ENCODE results near the gene DHX40. TPM values are rescaled to one million over a fixed set of nuclear protein-coding genes. Genes with fewer than 3 reads are reported as not detected.
"Not testable (repeated sequence)": the region's sequence is repeated elsewhere in the genome, so short reads cannot be mapped to it uniquely, and the experiment has no call there.

DHX40 gene
- total RNA-seq, 8 experiments from 2014 or later = 25.0 to 75.0 (median 47.9) TPM

DNA sequence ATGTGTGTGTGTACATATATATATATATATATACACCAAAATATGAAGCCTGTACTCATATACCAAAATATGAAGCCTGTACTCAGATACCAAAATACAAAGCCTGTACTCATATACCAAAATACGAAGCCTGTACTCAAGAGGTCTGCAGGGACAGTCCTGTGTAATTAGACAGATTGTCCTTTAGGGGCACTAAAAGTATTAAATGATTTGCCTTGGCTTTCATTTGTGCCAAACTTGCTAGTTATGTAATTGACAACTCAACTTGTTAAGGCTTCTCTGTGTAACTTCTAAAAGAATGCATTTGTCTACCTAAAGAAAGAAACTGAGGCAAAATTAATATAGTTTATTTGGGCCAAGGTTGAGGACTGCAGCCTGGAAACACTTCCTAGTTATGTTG, 30.8 kb upstream of the DHX40 start:
- in situ Hi-C loops (cut with MboI; ENCODE audit: low pct_unique_long_range_greater_than_20kb in 2 of 9, low sequenced_read_pairs in 9 of 9, unreplicated experiment in 9 of 9) = no loop called here
- no peak overlapping the region for H3K27ac ChIP-seq
- WGBS, 10 experiments = 14 to 80% (median 64%) methylated on average over 1 of the region's 1 CpG; no CpG with 5 or more reads in 6 of the 10 experiments
- ATAC-seq (replicated peaks in 6 of 8) = peak in 1 of 8 experiments; percentile 25
- no peak overlapping the region for H3K4me3 ChIP-seq
- no peaks in the 10 kb centered on the region for H3K4me1 ChIP-seq (replicated peaks in 1 of 2)

DNA sequence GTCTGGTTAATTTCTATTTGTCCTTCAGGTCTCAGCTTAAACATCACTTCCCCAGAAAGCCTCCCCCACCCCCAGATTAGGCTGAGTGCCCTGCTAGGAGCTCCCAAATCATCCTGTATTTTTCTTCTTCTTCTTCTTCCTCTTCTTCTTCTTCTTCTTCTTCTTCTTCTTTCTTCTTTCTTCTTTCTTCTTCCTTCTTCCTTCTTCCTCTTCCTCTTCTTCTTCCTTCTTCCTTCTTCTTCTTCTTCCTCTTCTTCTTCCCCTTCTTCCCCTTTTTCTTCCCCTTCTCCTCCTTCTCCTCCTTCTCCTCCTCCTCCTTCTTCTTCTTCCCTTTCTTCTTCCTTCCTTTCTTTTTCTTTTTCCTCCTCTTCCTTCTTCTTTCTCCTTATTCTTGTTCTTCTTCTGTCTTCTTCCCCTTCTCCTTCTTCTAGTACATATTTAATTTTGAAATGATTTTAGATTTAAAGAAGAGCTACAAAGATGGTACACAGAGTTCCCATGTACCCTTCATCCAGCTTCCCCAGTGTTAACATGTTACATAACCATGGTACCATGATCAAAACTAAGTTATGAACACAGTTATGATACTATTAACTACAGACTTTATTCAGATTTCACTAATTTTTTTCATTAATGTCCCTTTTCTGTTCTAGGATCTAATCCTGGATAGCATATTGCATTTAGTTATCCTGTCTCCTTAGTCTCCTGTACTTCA, 27.1 kb upstream of the DHX40 start:
- Histone ChIP-seq H3K27ac (no peak overlapping the region), H3K4me3 (no peak overlapping the region), H3K4me1 (replicated peaks in 1 of 2) (no peaks in the 10 kb centered on the region)
- in situ Hi-C loops (cut with MboI; ENCODE audit: low pct_unique_long_range_greater_than_20kb in 2 of 9, low sequenced_read_pairs in 9 of 9, unreplicated experiment in 9 of 9) = no loop called here
- no peak for ATAC-seq (replicated peaks in 6 of 8)

DNA sequence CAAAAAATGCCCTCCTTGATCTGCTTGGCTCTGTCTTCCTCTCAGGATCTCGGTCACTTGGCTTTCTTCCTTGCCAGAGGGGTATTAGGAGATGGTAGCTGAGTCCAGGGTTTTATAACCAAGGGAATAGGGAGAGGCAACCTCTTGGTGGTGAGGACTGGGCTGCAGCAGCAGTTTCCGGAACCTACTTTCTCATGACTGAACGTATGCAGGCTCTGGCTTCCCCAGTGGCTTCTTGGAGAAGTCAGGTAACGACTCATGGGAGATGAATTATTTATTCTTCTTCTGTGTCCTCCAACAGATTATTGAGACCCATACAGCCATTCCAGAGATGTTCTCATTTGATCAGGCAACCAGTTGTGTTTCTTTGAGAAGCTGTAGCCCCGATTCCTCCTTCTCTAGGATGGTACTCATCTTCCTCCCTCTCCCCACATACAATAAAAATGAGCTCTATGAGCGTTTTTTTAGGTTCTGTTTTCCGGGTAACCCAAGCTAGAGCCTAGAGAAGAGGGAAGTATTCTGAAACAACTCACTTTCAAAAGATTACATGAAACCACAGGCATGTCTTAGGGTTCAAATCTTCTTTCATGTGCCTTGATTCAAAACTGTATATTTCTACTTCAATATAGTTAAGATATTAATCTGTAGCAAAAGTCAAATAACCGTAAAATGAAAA, 22.3 kb upstream of the DHX40 start:
- Histone ChIP-seq H3K4me3 (no peak overlapping the region), H3K27ac (no peak overlapping the region), H3K4me1 (replicated peaks in 1 of 2) (peaks cover 9 to 17% of the 10 kb centered on the region in 2 donors)
- WGBS, 10 experiments = 38 to 100% (median 80%) methylated on average over 4 to 6 of the region's 8 CpGs; no CpG with 5 or more reads in 1 of the 10 experiments
- in situ Hi-C loops (cut with MboI; ENCODE audit: low pct_unique_long_range_greater_than_20kb in 2 of 9, low sequenced_read_pairs in 9 of 9, unreplicated experiment in 9 of 9) = no loop called here
- no peak for ATAC-seq (replicated peaks in 6 of 8)

DNA sequence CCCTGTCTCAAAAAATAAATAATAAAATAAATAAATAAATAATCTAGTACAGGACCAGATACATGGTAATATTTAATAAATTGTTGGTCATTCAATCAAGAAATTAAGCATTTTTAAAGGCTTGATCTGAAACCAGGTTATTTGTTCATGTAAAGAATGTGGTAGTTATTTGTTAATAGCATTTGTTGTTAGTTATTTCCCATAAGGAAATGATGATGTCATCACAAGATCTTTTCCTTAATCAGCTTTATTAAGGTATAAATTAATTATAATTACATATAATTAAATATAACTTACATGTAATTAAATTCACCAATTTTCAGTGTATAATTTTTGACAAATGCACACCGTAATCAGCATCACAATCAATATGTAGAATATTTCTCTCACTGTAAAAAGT, 19.5 kb upstream of the DHX40 start:
- Histone ChIP-seq H3K4me3 (no peak overlapping the region), H3K4me1 (replicated peaks in 1 of 2) (peaks cover 20 to 24% of the 10 kb centered on the region in 2 donors), H3K27ac (no peak overlapping the region)
- in situ Hi-C loops (cut with MboI; ENCODE audit: low pct_unique_long_range_greater_than_20kb in 2 of 9, low sequenced_read_pairs in 9 of 9, unreplicated experiment in 9 of 9) = no loop called here
- ATAC-seq (replicated peaks in 6 of 8) = no peak
- WGBS, 10 experiments = 36 to 100% (median 86%) methylated on average over 1 of the region's 1 CpG; no CpG with 5 or more reads in 3 of the 10 experiments

DNA sequence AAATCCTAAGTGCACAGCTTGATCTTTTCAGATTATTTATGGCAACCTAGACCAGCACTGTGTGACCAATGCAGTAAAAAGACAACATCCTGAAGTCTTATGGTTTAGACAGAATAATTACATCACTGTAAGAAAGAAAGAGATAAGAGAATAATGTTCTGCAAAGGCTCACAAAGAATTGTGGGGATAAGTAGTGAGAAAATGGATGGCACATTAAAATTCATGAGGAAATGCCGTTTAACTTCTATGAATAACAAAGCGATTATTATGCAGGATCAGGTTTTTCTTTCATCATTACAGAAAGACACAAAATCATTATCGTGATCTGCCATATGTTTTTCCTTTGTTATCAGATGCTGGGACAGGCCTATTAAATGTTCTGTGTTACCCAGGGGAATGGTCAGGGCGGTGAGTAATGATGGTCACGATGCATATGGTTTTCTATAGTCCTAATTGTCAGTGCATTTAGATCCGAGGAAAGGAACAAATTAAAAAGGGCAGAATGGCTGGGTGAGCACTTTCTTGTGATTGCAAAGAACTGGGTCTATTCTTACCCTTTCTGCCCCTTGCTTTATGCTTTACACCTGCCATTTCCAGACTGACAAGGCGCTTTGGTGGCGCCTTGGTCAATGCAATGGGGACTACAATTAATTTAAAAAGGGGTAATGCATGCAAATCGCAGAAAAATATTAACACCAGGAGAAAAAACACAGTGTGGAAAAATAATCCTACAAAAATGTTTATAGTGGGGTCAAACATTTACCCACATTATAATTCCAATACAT, 18.1 kb upstream of the DHX40 start:
- Histone ChIP-seq H3K4me3 (no peak overlapping the region), H3K4me1 (replicated peaks in 1 of 2) (peaks cover 20 to 24% of the 10 kb centered on the region in 2 donors), H3K27ac (peak overlapping the region; percentile 47 to 63)
- WGBS, 10 experiments = 5 to 73% (median 15%) methylated on average over 2 to 9 of the region's 9 CpGs
- in situ Hi-C loops (cut with MboI; ENCODE audit: low pct_unique_long_range_greater_than_20kb in 2 of 9, low sequenced_read_pairs in 9 of 9, unreplicated experiment in 9 of 9) = no loop called here
- ATAC-seq (replicated peaks in 6 of 8) = peak in 5 of 8 experiments; percentile 96 to 97 (median 97)

DNA sequence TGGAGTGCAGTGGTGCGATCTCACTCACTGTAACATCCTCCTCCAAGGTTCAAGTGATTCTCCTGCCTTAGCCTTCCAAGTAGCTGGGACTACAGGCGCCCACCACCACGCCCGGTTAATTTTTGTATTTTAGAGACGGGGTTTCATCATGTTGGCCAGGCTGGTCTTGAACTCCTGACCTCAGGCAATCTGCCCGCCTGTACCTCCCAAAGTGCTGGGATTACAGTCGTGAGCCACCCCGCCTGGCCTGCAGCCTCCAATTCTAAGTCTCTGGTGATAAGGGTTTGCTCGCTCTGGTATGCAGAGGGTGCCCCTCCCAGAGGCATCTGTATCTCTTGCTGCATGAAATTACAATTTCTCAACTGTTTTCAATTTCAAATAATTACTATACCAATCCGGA, 16.4 kb upstream of the DHX40 start:
- H3K4me1 ChIP-seq (replicated peaks in 1 of 2) = peaks cover 20 to 24% of the 10 kb centered on the region in 2 donors
- H3K27ac ChIP-seq; H3K4me3 ChIP-seq; in situ Hi-C loops (cut with MboI; ENCODE audit: low pct_unique_long_range_greater_than_20kb in 2 of 9, low sequenced_read_pairs in 9 of 9, unreplicated experiment in 9 of 9): not testable (repeated sequence)
- 0 to 100% (median 66%) methylated on average over 1 to 8 of the region's 10 CpGs for WGBS, 10 experiments
- peak in 2 of 8 experiments; percentile 83 to 98 for ATAC-seq (replicated peaks in 6 of 8)

DNA sequence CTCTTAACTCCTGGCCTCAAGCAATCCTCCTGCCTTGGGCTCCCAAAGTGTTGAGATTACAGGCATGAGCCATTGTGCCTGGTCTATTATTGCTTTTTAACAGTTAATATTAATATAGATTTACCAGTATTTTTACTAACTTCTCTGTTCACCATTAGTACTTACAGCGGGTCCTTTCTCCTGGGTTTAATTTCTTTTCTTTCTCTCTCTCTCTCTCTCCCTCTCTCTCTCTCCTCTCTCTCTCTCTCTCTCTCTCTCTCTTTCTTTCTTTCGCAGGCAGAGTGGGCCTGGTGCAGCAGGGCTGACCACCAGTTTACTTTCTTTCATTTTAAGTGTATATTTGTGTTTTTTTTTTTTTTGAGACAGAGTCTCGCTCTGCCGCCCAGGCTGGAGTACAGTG, 14.7 kb upstream of the DHX40 start:
- WGBS, 10 experiments = 40% methylated on average over 1 of the region's 4 CpGs; no CpG with 5 or more reads in 9 of the 10 experiments
- H3K27ac ChIP-seq = no peak overlapping the region
- in situ Hi-C loops (cut with MboI; ENCODE audit: low pct_unique_long_range_greater_than_20kb in 2 of 9, low sequenced_read_pairs in 9 of 9, unreplicated experiment in 9 of 9) = loop anchor here in 2 of 9 experiments (25.0 kb wide), 1 partner anchor 238 kb away; no protein-coding TSS in a partner anchor
- H3K4me3 ChIP-seq = no peak overlapping the region
- no peak for ATAC-seq (replicated peaks in 6 of 8)
- peaks cover 20 to 24% of the 10 kb centered on the region in 2 donors for H3K4me1 ChIP-seq (replicated peaks in 1 of 2)

DNA sequence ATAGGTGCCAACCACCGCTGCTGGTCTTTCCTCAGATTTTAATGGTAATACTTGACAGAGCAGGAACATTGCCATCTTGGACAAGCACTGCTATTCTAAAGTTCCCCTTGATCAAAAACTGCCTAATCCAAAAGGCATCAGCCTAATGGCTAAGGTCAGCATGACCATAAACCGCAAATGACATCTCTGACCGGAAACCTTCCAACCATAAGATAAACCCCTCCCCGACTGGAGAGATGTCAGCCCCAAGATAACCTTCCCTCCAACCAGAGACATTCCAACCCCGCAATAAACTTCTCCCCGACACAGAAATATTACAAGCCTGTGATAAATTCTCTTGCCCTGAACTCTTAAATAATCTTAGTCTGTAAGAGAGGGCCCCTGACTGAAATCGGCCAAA, 7.4 kb upstream of the DHX40 start:
- in situ Hi-C loops (cut with MboI; ENCODE audit: low pct_unique_long_range_greater_than_20kb in 2 of 9, low sequenced_read_pairs in 9 of 9, unreplicated experiment in 9 of 9) = loop anchor here in 2 of 9 experiments (25.0 kb wide), 1 partner anchor 246 kb away; no protein-coding TSS in a partner anchor
- 43 to 100% (median 82%) methylated on average over 2 to 7 of the region's 7 CpGs; no CpG with 5 or more reads in 2 of the 10 experiments for WGBS, 10 experiments
- Histone ChIP-seq H3K27ac (no peak overlapping the region), H3K4me3 (no peak overlapping the region), H3K4me1 (replicated peaks in 1 of 2) (peaks cover 0 to 5% of the 10 kb centered on the region in 2 donors)
- no peak for ATAC-seq (replicated peaks in 6 of 8)

DNA sequence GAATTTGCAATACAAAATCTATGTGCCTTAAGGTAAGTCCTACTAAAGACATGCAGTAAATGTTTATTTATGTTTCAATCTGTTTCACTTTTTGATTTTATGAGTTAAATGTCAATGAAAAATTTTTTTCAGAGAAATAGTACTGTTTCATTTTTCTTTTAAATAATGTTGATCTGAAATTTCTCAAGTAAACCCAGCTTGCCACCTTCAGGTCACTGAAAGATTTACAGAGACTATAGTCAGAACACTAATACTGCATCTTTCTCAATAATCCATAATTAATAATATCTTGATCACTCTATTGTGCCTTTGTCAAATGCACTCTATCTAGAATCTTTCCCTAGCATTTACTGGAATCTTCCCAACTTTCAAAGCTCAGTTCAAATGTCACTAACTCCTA, 6.5 kb upstream of the DHX40 start:
- no peak for ATAC-seq (replicated peaks in 6 of 8)
- H3K4me3 ChIP-seq = no peak overlapping the region
- peaks cover 0 to 5% of the 10 kb centered on the region in 2 donors for H3K4me1 ChIP-seq (replicated peaks in 1 of 2)
- no peak overlapping the region for H3K27ac ChIP-seq
- in situ Hi-C loops (cut with MboI; ENCODE audit: low pct_unique_long_range_greater_than_20kb in 2 of 9, low sequenced_read_pairs in 9 of 9, unreplicated experiment in 9 of 9) = loop anchor here in 2 of 9 experiments (25.0 kb wide), 1 partner anchor 247 kb away; no protein-coding TSS in a partner anchor

DNA sequence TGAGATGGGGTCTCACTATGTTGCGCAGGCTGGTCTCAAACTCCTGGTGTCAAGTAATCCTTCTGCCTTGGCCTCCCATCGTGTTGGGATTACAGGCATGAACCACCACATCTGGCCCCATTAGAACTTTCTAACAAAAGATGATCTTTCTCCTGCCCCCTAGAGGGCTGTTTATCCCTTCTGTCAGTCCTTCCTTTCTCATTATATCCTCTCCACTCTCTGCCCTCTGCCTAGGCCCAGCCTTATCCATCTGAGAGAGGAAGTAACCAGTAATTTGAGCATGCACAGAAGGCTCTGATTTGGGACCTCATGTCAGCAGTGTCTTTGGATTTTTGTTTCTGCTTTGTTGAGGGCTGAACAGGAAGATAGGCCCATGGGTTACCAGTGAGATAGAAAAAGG, 4.4 kb upstream of the DHX40 start:
- in situ Hi-C loops (cut with MboI; ENCODE audit: low pct_unique_long_range_greater_than_20kb in 2 of 9, low sequenced_read_pairs in 9 of 9, unreplicated experiment in 9 of 9) = loop anchor here in 2 of 9 experiments (25.0 kb wide), 1 partner anchor 249 kb away; no protein-coding TSS in a partner anchor
- Histone ChIP-seq H3K4me3 (no peak overlapping the region), H3K4me1 (replicated peaks in 1 of 2) (peaks cover 0 to 7% of the 10 kb centered on the region in 2 donors), H3K27ac (no peak overlapping the region)
- WGBS, 10 experiments = 40 to 100% (median 75%) methylated on average over 1 to 2 of the region's 2 CpGs; no CpG with 5 or more reads in 5 of the 10 experiments
- ATAC-seq (replicated peaks in 6 of 8) = peak in 2 of 8 experiments; percentile 12 to 30

DNA sequence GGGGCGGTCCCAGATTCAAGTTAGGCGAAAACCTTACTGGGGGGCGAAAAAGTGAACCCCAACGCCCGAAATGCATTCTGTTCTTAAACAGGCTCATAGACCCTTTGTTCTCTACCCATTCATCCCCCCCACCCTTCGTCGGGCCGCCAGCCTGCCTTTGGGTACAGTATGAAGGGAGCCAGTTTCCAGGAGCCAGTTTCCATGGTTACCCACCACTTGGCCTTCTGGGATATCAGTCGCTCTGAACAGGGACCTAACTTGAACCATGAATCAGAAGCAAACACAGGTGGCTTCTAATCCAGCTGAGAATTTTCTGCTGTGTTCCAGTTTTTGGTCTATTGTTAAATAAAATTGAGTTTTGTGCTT, 532 bp downstream of the DHX40 start:
- ATAC-seq (replicated peaks in 6 of 8) = peak; percentile 79 to 93 (median 90)
- 0% methylated on average over 1 to 4 of the region's 9 CpGs; no CpG with 5 or more reads in 3 of the 10 experiments for WGBS, 10 experiments
- peak overlapping the region; percentile 87 to 94 for H3K27ac ChIP-seq
- in situ Hi-C loops (cut with MboI; ENCODE audit: low pct_unique_long_range_greater_than_20kb in 2 of 9, low sequenced_read_pairs in 9 of 9, unreplicated experiment in 9 of 9) = loop anchor here in 2 of 9 experiments (25.0 kb wide), 1 partner anchor 254 kb away; no protein-coding TSS in a partner anchor
- H3K4me3 ChIP-seq = peak overlapping the region; percentile 84 to 97 (median 90)
- H3K4me1 ChIP-seq (replicated peaks in 1 of 2) = peaks cover 6 to 7% of the 10 kb centered on the region in 2 donors

DNA sequence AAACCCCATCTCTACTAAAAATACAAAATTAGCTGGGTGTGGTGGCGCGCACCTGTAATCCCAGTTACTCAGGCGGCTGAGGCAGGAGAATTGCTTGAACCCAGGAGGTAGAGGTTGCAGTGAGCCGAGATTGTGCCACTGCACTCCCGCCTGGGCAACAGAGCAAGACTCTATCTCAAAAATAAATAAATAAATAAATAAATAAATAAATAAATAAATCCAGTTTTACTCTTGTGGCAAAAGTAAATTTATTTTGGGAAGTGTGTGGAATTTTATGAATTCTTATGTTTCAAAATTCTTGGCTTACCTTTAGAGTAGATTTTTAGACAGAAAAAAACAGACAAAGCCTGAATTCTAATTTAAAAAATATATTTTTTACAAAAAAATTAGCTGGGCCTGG, 3.7 kb downstream of the DHX40 start:
- H3K4me1 ChIP-seq (replicated peaks in 1 of 2); ATAC-seq (replicated peaks in 6 of 8); H3K4me3 ChIP-seq; H3K27ac ChIP-seq: not testable (repeated sequence)
- WGBS, 10 experiments = 96 to 100% (median 100%) methylated on average over 1 to 5 of the region's 5 CpGs; no CpG with 5 or more reads in 4 of the 10 experiments
- in situ Hi-C loops (cut with MboI; ENCODE audit: low pct_unique_long_range_greater_than_20kb in 2 of 9, low sequenced_read_pairs in 9 of 9, unreplicated experiment in 9 of 9) = loop anchor here in 2 of 9 experiments (25.0 kb wide), 1 partner anchor 257 kb away; no protein-coding TSS in a partner anchor

All from motor neuron (in vitro differentiated cells).